Measurements from ENCODE around the gene P3H3. TPM values are rescaled to one million over a fixed set of nuclear protein-coding genes. Genes with fewer than 3 reads are reported as not detected.

P3H3 gene
- total RNA-seq, 1 donor from 2014 or later: 45.5 TPM

DNA sequence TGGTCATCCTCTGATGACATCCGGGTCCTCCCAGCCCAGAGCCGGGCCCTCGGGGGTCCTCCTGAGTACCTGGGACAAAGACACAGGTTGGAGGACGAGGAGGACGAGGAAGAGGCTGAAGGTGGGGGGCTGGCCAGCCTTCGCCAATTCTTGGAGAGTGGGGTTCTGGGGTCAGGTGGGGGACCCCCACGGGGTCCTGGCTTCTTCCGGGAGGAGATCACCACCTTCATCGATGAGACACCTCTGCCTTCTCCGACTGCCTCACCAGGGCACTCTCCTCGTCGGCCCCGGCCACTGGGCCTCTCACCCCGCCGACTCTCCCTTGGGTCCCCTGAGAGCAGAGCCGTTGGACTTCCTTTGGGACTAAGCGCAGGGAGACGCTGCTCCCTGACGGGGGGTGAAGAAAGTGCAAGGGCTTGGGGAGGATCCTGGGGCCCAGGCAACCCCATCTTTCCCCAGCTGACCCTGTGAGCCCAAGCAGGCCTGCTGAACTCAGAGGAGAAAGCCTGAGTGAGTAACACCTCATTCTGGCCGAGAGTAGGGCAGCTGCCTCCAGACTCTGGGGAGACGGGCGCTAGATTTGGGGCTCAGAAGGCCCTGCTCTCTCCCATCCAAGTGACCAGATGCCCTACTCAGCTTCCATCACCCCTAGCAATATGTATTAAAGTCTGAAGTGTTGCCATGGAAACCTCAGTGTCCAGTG, 1.3 kb upstream of the P3H3 start:
- DNase-seq: no peak

DNA sequence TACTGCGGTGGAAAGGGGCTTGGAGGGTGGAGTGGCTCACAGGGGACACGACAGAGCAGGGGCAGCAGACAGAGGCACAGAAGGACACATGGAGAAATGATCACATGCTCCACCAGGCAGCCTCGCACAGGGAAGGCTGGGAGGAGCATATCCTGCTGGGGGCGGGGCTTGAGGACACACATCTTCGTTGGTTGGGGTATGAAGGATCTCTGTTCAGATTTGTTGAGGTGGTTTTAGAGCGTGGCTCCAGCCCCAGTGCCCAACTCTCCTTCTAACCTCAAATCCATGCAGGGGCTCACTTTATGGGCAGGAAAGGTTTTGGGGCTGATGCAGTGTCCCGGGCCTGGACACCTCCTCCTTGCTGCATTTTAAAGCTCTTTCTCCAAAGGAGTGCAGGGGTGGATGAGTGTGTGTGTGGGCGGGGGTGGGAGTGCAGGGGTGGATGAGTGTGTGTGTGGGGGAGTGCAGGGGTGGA, 733 bp upstream of the P3H3 start:
- DNase-seq: peak; percentile 91

DNA sequence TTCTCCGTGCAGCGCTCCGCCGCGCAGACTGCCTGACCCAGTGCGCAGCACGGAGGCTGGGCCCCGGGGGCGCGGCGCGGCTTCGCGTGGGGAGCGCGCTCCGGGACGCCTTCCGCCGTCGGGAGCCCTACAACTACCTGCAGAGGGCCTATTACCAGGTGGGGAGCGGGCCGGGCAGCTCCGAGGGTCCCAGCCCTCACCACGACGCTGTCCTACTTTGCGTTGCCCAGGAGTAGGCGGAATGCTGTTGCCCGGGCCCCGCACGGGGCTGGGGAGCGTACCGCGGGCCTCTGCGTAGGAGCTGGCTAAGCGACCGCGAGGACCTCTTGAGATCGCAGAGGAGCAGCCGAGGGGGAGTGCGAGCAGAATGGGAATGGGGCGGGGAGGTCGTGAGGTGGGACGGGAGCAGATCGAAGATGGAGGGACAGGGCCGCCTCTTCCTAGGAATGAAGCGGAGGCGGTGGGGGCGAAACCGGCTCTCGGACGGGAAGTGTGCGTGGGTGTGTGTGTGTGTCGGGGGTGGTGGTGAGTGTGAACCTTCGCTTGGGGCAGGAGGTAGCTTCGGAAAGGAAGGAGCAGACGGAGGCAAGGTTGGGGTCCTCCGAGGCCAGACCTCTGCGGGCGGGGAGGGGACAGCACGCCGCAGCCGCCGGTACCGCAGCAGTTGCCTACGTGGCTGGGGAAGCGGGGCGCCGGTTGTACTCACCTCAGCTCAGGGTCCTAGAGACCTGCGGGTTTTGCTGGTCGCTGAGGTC, 751 bp downstream of the P3H3 start:
- DNase-seq: peak; percentile 77

DNA sequence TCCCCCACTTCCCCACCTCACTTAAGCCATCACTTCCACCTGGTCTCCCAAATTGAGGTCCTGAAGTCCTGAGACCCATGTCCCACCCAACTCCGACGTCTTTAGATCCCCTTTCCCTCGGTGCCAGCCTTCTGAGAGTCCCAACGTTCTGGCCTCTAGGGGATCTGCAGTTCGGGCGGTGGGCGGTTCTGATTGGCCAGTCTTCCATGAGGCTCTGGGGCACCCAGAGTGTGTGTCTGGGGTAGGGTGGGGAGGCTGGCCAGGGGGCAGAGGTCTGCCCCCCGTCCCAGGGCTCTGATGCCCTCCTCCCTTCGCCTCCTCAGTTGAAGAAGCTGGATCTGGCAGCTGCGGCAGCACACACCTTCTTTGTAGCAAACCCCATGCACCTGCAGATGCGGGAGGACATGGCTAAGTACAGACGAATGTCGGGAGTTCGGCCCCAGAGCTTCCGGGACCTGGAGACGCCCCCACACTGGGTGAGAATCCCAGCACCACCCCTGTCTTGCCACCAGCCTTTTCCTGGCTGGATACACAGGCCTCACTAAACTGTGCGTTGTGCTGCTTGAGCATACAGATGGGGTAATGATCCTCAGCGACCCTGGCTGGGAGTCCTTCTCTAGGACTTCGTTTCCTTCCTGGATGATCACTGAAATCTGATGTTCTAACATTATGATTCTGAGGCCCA, 1.5 kb downstream of the P3H3 start:
- no peak for DNase-seq

DNA sequence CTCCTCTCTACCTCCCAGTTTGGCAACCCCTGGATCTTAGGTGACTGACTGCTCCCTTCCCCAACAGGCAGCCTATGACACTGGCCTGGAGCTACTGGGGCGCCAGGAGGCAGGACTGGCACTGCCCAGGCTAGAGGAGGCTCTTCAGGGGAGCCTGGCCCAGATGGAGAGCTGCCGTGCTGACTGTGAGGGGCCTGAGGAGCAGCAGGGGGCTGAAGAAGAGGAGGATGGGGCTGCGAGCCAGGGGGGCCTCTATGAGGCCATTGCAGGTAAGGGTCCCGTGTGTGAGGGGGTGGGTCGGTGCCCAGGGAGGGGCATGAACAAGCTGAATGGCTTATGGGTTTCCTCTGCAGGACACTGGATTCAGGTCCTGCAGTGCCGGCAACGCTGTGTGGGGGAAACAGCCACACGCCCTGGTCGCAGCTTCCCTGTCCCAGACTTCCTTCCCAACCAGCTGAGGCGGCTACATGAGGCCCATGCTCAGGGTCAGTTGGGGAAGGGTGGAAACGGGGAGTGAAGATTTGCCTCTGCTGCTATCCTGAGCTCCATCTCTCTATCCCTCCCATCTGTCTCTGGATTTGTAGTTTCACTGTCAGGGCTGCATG, 2.2 kb downstream of the P3H3 start:
- no peak for DNase-seq

DNA sequence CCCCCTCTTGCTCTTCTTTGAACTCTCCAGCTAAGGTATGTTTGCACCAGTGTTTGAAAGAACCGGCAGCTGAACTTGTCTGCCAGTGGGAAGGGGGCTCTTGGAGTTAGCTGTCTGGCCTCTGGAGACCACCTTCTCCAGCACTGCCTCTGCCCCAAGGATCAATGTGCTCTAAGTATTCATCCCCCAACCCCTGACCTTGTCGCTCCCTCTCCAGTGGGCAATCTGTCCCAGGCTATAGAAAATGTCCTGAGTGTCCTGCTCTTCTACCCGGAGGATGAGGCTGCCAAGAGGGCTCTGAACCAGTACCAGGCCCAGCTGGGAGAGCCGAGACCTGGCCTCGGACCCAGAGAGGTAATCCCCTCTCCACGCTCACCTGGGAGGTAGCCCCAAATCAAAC, 2.8 kb downstream of the P3H3 start:
- no peak for DNase-seq

DNA sequence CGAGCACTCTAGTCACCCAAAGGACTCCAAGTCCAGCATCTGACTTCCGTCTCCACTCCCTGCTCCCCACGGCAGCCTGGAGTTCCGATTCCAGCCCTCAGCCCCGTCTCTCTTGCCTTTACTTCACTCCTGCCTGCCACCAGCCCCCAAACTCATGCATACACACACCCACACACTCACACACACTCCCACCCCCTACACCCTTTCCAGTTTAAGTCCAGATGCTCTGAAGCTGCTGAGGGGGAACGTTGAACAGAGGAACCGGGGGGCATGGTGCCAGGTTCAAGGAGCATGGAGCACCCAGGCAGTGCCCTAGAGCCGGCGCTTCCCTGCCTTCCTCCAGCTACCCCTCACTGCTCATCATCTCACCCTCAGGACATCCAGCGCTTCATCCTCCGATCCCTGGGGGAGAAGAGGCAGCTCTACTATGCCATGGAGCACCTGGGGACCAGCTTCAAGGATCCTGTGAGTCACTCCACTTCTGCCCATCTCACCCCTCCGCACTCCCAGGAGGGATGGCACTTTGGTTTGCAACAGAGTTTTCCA, 3.3 kb downstream of the P3H3 start:
- no peak for DNase-seq

DNA sequence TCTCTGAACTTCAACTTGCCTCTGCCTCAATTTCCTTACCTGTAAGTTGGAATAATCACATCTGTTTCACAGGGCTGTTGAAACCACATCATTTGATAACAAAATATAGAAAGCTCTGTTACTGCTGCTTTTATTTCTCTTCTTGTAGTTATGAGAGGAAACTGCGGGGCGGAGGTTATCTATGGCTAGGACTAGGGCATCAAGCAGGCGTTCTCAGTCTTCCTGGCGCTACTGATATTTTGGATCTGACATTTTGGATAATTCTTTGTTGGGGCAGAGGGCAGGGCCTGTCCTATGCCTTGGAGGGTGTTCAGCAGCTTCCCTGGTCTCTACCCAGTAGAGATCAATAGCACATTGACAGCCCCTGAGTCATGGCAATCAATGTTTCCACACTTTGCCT, 3.9 kb downstream of the P3H3 start:
- no peak for DNase-seq

DNA sequence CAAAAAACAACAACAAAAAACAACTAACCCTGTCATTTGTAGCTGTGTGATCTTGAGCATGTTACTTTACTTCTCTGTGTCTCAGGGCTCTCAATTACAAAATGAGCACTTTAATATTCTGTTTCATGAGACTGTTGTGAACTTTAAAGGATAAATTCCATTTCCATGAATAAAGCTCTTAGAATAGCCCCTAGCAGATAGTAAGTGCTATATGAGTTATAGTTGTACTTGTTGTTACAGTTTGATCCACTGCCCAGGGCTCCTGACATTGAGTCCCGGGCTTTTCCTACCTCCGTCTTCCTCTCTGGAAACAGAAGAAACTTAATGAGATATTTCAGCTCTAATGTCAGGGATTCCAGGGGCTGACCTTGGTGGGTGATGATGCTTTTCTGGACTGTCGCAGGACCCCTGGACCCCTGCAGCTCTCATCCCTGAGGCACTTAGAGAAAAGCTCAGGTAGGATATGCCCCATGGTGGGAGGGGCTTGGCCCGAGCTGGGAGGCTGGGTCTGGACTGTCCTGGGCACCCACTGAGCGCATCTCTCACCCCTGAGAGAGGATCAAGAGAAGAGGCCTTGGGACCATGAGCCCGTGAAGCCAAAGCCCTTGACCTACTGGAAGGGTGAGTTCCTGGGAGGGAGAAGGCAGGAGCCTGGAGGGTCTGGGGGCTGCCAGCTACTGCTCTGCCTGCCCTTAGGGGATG, 5.1 kb downstream of the P3H3 start:
- no peak for DNase-seq

DNA sequence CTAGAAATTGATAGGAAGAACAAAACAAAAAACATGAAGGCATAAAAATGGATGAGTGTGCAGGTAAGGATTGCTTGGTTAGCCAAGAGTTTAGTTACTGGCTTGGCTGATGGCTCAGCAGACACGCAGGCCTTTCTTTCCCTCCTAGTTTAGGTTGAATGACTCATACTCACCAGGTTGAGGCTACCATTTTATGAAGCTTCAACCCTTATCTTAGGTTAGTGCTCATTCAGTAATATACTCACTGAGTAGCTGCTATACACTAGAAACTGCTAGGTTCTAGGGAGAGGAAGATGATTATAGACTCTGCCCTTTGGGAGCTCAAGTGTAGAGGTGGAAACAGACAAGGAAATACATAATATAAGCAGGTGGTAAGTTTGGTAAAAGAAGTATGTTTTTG, 6.0 kb downstream of the P3H3 start:
- DNase-seq: no peak

DNA sequence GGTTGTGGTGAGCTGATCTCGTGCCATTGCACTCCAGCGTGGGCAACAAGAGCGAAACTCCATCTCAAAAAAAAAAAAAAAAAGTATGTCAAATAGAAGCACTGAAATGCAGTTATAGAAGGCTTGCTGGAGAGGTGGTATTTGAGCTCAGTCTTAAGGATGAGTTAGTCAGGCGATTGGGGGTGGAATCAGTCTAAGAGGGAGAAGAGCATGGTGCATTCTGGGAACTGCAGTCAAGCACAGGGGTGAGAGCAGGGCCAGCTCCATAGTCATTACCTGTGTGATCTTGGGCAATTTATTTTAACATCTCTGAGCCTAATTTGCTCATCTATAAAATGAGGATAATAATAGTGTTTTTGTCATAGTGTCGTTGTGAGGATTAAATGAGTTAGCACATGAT, 6.7 kb downstream of the P3H3 start:
- no peak for DNase-seq

DNA sequence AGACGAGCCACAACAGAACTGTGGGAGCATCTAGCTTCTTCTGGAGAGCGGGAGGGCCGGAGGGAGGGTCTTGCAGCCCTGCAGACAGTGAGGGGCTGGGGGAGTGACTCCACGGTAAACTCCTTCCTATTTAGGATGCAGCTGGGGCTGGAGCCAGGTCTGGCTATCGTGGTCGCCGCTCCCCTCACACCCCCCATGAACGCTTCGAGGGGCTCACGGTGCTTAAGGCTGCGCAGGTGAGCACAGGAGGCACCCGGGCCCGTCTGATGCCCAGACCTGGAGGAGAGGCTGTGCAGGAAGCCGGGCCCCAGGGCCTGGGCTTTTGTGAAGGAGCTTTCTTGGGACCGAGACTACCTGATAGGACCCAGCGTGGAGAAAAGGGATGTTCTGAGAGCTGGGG, 8.6 kb downstream of the P3H3 start:
- DNase-seq: no peak

DNA sequence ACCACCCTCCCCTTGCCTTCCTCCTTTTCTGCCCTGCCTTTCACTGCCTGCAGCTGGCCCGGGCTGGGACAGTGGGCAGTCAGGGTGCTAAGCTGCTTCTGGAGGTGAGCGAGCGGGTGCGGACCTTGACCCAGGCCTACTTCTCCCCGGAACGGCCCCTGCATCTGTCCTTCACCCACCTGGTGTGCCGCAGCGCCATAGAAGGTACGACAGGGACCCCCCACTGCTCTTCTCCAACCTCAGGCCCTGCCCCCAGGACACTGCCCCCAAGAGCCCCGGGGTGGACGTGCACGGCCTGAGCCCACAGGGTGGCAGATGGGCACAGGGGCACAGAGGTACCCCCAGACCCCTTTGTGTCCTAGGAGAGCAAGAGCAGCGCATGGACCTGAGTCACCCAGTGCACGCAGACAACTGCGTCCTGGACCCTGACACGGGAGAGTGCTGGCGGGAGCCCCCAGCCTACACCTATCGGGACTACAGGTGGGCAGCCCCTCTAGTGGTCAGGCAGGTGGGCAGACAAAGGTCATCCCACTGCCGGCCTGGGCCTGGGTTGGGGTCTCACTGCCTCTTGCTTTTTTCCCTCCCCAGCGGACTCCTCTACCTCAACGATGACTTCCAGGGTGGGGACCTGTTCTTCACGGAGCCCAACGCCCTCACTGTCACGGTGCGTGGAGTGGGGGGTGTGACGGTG, 9.3 kb downstream of the P3H3 start:
- no peak for DNase-seq

DNA sequence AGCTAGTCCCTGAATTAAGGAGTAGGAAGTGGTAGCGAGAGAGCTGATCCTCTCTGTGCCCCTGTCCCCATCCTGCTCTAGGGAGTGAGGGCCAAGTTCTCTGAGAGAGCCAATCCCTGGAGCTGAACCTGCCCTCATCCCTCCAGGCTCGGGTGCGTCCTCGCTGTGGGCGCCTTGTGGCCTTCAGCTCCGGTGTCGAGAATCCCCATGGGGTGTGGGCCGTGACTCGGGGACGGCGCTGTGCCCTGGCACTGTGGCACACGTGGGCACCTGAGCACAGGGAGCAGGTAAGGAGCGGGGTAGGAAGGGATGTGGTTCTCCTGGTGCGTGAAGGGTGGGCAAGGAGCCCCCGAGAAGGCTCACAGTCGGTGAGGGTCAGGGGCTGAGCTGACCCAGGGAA, 10.6 kb downstream of the P3H3 start:
- no peak for DNase-seq

DNA sequence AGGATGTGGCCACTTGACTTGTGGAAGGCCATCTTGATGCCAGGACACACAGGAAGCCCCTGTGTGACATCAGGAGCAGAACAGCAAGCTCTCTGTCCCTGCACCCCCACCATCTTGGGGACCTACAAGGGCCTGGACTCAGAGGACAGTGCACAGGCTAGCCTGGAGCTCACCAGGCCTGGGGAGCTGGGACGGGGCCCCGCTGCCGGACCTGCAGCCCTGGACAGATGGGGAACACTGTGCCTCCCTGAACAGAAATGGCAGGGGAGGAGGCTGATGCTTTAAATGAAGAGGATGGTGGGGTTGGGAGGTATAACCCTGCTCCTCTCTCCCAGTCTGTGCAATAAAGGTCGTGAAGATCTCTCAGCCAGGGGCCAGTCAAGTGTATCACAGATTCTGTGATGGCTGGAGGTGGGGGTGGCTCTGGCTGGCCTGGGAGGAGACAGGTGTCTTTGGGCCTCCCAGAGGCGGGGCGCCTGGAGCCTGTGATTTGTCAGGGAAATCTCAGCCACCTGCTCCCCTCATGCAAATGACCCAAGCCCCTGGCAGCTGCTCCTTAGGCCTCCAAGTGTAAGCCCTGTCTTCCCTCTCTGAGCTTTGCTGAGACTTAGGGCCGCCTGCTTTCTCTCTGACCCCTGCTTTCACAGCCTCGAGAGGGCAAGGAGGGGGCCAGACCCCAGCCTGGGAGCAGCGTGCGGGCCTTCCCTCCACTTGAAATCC, 11.4 kb downstream of the P3H3 start:
- DNase-seq: peak; percentile 91

DNA sequence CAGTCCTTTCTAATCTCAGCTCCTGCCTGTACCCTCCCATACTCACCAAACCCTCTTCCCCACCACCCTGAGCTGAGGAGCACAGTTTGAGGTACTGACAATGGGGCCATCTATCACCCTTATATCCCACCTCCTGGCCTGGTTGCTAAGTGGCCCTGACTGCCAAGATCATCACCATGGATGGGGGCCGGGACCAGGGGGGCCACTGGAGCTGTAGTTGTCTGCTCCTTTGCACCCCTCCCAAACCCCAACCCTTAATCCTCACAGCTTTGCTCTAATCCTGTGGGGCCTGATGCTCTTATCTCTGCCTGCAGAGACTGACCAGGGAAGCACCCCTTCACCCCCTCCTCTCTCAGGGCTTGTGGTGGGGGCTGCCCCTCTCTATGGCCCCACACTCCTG, 12.1 kb downstream of the P3H3 start:
- DNase-seq: peak; percentile 51

DNA sequence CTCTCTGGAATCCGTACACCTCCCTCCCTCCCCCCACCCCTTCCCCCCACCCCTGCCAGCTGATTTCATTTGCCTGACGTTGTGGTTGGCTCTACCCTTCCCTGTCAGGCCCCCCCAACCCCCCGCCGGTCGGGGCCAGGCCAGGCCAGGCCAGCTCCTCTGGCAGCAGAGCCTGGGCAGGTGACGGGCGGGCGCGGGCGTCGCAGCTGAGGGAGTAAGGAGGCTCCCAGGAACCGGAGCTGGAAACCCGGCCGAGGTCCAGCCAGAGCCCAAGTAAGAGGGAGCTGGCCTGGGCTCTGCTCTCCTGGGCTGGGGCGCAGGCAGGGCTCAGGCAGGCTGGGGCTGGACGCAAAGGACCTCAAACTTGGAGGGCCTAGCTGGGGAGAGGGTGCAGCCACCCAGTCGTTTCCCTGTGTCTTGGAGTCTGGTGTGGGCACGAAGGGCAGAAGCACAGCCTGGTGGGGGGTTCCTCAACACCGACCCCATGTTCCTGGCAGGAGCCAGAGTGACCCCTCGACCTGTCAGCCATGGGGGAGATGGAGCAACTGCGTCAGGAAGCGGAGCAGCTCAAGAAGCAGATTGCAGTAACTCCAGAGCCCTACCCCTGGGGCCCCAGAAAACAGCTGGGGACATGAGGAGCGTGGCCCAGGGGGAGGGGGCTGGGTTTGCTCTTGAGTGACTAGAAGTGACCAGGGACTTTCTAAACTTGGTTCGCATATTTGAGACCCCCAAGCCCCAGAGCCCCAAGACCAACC, 12.7 kb downstream of the P3H3 start, which contains the start of gene GNB3:
Gene GNB3 (plus strand): TSS at position 165 of the 755 bp plus-strand sequence. CDS start 363 bp downstream, at position 528.
- peak; percentile 66 for DNase-seq

DNA sequence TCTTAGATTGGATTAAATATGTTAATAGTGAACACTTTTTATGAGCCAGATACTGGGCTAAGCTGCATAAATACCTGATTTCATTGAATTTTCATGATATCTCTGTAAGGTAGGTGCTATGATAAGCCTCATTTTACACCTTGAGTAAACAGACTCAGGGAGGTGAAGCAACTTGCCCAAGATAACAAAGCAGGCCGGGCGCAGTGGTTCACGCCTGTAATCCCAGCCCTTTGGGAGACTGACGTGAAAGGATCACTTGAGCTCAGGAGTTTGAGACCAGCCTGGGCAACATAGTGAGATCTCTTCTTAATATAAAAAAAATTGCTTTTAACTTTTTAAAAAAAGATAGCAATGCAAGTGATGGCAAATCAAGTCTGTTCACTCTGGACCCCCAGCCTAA, 13.9 kb downstream of the P3H3 start:
- no peak for DNase-seq

DNA sequence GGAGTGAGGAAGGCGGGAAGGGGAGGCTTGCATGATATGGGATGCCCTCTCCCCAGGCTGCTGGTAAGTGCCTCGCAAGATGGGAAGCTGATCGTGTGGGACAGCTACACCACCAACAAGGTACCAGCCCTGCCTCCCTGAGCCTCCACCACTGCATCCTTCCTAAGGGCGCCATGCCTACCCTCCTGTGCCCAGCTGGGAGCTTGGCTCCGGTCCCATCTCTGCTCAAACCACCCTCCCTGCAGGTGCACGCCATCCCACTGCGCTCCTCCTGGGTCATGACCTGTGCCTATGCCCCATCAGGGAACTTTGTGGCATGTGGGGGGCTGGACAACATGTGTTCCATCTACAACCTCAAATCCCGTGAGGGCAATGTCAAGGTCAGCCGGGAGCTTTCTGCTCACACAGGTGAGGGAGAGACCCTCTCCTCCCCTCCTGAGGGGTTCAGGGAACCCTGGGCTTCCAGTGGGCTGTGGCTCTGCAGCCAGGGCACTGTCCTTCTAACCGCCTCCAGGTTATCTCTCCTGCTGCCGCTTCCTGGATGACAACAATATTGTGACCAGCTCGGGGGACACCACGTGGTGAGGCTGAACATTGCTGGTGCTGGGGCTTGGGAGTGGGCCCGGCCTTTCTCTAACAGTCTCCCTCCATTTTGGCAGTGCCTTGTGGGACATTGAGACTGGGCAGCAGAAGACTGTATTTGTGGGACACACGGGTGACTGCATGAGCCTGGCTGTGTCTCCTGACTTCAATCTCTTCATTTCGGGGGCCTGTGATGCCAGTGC, 15.1 kb downstream of the P3H3 start:
- no peak for DNase-seq
